HS-5 (cell line): ENCODE results near the gene ISX.
"Not testable (repeated sequence)": the region's sequence is repeated elsewhere in the genome, so short reads cannot be mapped to it uniquely, and the experiment has no call there.

ENCODE experiments used
- DNase-seq: peaks from one replicate; pipeline ENCODE4 v3.0.0-alpha.2; 2012; ENCODE audit warnings: low read depth

Gene ISX

GRCh38 chr22:35065796-35066218, at the start of gene ISX:
Gene ISX (plus strand): TSS chr22:35066158. CDS start chr22:35067088, 930 bp downstream.
- no peak for DNase-seq

DNA sequence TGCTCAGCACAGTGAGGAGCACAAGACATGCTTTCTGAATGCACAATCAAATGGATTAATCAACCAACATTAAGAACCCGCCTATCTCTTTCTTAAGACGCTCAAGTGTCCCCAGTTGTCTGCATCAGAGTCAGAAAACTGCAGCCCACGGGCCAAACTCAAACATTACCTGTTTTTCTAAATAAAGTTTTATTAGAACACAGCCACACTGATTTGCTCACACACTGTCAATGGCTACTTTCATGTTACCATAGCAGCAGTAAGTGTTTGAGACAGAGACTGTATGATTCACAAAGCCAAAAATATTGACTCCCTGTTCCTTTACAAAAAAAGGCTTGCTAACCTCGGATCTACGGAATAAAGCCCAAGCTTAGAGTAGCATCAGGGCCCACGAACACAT, 49.0 kb upstream of the ISX start:
- no peak for DNase-seq

DNA sequence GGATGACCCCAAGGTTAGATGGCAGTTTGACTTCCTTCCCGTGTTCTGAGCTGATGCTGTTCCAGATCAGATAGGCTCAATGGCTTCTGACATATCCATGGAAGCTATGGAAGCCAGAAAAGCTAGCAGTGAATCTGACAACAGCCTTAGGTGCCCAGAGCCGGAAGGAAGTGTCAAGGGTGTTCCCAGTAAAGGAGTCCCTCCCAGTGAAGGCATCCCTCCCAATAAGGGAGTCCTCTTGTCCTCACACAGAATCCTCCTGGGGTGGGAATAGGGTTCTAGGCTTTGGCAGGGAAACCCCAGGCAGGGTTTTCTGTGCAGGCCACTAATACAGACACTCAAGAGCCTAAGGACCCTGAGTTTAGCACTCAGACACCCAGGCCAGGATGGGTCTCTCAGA, 47.0 kb upstream of the ISX start:
- no peak for DNase-seq

DNA sequence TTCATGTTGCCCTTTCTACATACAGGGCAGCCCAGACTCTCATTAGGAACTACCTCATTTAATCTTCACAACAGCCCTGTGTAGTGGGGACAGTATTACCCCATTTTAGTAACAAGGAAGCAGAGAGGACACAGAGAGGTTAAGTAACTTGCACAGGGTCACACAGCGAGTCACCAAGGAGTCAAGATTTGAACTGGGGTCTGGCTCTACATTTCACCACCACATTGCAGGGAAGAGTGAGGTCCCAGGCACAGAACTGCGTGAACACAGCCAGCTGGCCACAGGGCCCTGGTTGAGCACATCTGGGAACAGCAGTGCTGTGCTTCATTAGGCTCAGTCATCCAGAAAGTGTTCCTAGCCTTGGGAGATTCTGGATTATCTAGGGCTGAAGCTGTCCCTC, 45.4 kb upstream of the ISX start:
- no peak for DNase-seq

- DNase-seq: no peak
Measured at GRCh38 chr22:35021161-35021560, 44.8 kb upstream of the ISX start.

- no peak for DNase-seq
Measured at GRCh38 chr22:35022291-35022690, 43.7 kb upstream of the ISX start.

GRCh38 chr22:35023692-35024363, 42.1 kb upstream of the ISX start:
- DNase-seq: no peak

- no peak for DNase-seq
Measured at GRCh38 chr22:35024364-35024692, 41.6 kb upstream of the ISX start.

DNA sequence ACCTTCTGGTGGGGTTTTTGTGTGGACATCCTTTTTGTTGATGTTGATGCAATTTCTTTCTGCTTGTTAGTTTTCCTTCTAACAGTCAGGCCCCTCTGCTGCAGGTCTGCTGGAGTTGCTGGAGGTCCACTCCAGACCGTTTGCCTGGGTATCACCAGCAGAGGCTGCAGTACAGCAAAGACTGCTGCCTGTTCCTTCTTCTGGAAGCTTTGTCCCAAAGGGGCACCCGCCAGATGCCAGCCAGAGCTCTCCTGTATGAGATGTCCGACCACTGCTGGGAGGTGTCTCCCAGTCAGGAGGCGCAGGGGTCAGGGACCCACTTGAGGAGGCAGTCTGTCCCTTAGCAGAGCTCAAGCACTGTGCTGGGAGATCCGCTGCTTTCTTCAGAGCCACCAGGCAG, 35.8 kb upstream of the ISX start:
- DNase-seq: not testable (repeated sequence)

- DNase-seq: no peak
Measured at GRCh38 chr22:35032571-35032970, 33.4 kb upstream of the ISX start.

DNA sequence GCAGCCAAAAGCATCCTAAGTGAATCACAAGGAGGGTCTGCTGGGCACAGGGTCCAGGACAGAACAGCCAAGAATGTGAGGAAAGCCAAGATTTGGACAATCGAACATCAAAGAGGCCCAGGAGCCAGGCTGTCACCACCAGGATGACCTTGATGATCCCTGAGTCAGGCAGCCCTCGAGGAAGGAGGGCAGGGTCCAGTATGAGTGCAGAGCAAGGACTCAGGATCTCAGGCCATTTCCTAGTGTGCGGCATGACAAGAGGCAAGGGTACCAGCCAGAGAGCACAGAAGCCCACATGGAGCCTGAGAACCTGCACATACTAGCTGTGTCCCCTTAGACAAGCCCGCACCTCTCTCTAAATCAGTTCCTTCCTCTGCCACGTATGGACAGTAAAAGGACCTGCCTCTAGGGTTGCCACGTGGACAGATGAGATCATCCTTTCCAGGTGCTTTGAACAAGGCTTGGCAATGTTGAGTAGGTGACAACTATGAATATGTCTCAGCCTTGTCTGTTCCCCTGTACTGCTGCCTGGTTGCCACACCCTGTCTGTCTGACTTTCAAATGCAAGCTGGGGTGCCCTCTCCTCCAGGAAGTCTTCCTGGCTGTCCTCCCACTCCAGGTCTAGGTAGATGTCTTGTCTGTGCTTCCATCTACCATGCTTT, 32.2 kb upstream of the ISX start:
- DNase-seq: no peak

GRCh38 chr22:35034963-35035362, 31.0 kb upstream of the ISX start:
- DNase-seq: no peak

- DNase-seq: no peak
Measured at GRCh38 chr22:35037089-35037488, 28.9 kb upstream of the ISX start.

DNA sequence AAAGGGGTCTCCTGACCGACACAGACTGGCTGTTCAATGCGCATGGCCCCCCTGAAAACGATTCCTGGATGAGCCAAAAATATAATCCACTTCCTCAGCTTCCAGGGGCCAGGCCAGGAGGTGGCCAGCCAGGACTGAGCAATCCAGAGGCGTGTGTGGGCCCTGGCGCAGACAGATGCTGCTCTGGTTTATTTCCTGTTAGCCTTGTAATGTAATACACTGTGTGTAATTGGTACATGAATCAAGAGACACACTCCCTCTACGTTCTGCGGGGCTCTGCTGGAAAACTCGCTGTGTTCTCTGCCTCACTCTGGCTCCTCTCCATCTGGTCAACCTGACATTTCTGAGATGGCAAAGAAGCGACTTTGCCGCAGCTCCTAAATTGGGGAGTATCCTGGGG, 26.3 kb upstream of the ISX start:
- no peak for DNase-seq

DNA sequence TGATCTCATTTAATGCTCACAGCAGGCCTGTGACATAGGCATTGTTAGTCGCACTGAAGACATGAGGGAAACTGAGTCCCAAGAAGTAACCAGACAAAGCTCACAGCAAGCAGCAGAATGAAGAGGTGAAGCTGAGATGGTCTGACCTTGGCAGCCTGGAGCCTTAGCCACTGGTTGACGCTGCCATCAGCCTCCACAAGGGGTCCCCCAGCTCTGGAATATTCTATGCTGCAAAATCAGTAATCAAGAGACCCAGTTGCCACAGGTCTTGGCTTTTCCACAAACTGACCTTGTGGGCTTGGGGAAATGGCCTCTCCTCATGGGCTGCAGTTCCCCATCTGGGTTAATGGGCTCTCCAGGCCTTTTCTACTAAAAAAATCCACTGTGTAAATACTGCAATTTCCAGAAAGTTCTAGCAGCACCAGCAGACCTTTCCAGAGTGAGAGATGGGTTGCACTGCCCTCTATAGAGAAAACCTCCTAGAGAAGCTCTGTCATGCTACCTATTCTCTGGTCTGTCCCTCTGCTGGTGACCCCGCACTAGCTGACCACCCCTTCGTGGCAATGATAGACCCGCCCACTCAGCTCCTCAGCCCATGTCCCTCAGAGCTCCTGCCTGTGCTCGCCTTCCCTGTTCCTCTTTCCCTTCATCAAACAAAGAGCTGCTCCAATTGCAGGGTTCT, 22.6 kb upstream of the ISX start:
- no peak for DNase-seq

DNA sequence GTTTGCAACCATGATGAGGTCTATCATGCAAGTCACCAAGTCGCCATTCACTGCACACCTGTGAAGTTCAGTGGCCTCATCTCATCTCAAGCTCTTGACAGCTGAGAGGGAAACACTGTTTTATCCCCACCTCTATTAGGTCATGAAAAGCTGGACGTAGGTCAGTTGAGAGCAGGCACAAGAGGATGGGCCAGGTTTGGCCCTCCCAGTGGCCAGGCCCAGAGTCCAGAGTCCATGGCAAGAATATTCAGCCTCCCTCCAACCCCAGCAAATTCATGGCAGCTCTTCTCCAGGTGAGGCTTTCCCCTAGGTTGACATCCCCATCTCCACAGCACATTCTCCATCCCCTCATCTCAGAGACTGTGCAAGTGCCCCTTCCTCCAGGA, 22.0 kb upstream of the ISX start:
- no peak for DNase-seq

GRCh38 chr22:35044607-35045390, 21.2 kb upstream of the ISX start:
- DNase-seq: no peak

DNA sequence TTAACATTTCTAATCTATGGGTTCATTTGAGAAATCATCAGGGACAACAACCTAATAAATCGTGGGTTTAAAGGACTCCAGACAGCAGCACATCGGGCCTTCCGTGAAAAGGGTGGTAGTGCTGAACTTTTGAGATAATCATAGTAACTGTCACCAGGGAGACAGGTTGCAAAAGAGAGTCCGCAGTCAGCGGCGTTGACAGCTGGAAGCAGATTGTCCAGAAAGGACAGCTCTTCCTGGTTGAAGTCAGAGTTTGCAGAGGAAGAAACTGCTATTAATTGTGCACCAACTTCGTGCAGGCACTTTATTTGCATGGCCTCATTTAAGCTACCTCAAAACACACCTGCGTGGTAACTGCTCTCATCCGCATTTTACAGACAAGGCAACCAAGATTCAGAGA, 20.5 kb upstream of the ISX start:
- DNase-seq: no peak

GRCh38 chr22:35046744-35047462, 19.1 kb upstream of the ISX start:
- no peak for DNase-seq

DNA sequence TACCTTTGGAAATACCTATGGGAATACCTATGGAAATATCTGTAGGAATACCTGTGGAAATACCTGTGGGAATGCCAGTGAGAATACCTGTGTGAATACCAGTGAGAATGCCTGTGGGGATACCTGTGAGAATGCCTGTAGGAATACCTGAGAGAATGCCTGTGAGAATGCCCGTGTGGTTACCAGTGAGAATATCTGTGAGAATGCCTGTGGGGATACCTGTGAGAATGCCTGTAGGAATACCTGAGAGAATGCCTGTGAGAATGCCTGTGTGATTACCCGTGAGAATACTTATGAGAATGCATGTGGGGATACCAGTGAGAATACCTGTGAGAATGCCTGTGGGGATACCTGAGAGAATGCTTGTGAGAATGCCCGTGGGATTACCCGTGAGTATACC, 15.9 kb upstream of the ISX start:
- not testable (repeated sequence) for DNase-seq

DNA sequence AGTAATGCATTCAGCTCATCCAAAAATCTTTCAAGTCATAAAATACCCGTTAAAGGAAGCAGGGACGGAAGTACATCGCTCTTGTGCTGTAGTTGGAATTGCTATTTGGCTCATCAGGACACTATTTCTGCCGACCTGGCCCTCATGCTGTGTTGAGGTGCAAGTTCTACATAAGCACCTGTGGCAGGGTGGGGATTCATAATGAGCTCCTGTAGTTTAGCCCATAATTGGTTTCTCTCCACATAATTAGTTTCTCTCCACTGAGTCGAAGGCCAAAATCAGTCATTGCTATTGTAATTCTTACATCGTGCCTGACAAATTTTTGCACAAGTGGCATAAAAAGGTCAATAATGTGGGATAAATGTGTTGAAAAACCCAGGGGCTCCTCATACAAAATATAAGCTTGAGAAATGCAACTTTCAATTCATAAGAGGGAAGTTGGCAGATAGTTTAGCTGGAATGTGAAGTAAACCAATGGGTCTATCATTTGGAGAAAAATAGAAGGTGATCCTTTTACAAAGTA, 14.9 kb upstream of the ISX start:
- no peak for DNase-seq

- no peak for DNase-seq
Measured at GRCh38 chr22:35051791-35052190, 14.2 kb upstream of the ISX start.
